ENCODE results near the gene DDX60. TPM values are rescaled to one million over a fixed set of nuclear protein-coding genes. Genes with fewer than 3 reads are reported as not detected.
A peak's percentile ranks its signal among the peaks of the same experiment; 100 is the strongest.

The DDX60 gene
- total RNA-seq, 1 experiment from 2014 or later, result 2.7 TPM

DNA sequence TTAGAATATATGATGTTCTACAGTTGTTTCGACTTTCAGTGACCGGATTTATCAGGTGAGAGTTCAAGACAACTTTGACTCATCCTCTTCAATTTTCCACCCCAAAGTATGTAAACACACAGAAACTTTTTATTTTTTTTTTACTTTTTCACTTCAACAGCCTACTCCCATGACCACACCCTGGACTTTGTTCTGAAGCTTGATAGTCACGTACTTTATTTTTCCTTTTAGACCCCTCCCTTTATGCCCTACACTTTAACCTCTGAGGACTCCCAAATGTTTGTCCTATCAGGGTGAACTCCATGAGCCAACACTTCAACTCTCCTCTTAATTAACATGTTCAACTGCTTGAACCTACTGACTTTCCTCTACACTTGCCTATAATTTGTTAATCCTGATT is 2.5 kb upstream of the DDX60 start:
- Mint-ChIP-seq H3K4me1 (peaks cover 27% of the 10 kb centered on the region), H3K36me3 (no peaks in the 10 kb centered on the region), H3K4me3 (no peak overlapping the region), H3K9me3 (no peaks in the 10 kb centered on the region), H3K27me3 (ENCODE audit: low read depth) (no peaks in the 10 kb centered on the region), H3K27ac (peak overlapping the region; percentile 6; the same call in 1 of the 2 replicates)
- CTCF ChIA-PET, result no interaction called here
- POLR2A ChIA-PET, result no interaction called here
- TF ChIP-seq ZNF219 (CRISPR knock-in tag; IDR thresholded peaks at IDR 0.05; ENCODE audit: borderline replicate concordance) (no peak), FOXJ3 (CRISPR knock-in tag; IDR thresholded peaks at IDR 0.05; ENCODE audit: borderline replicate concordance) (no peak), JAZF1 (CRISPR knock-in tag; IDR thresholded peaks at IDR 0.05) (no peak), MLX (CRISPR knock-in tag; IDR thresholded peaks at IDR 0.05) (no peak), ZBTB43 (CRISPR knock-in tag; IDR thresholded peaks at IDR 0.05) (no peak), GABPB1 (CRISPR knock-in tag; IDR thresholded peaks at IDR 0.05) (no peak), SMAD3 (CRISPR knock-in tag; IDR thresholded peaks at IDR 0.05; ENCODE audit: borderline replicate concordance) (no peak), ZNF317 (CRISPR knock-in tag; IDR thresholded peaks at IDR 0.05; ENCODE audit: borderline replicate concordance, low read depth) (no peak), E2F4 (CRISPR knock-in tag; IDR thresholded peaks at IDR 0.05; ENCODE audit: borderline replicate concordance, low read depth) (no peak), CREB1 (CRISPR knock-in tag; IDR thresholded peaks at IDR 0.05) (no peak), MXD4 (CRISPR knock-in tag; IDR thresholded peaks at IDR 0.05; ENCODE audit: borderline replicate concordance) (no peak)
- TF ChIP-seq, protein P1, sequence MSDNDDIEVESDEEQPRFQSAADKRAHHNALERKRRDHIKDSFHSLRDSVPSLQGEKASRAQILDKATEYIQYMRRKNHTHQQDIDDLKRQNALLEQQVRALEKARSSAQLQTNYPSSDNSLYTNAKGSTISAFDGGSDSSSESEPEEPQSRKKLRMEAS (CRISPR knock-in tag; IDR thresholded peaks at IDR 0.05), result no peak
- TF ChIP-seq, protein P2, sequence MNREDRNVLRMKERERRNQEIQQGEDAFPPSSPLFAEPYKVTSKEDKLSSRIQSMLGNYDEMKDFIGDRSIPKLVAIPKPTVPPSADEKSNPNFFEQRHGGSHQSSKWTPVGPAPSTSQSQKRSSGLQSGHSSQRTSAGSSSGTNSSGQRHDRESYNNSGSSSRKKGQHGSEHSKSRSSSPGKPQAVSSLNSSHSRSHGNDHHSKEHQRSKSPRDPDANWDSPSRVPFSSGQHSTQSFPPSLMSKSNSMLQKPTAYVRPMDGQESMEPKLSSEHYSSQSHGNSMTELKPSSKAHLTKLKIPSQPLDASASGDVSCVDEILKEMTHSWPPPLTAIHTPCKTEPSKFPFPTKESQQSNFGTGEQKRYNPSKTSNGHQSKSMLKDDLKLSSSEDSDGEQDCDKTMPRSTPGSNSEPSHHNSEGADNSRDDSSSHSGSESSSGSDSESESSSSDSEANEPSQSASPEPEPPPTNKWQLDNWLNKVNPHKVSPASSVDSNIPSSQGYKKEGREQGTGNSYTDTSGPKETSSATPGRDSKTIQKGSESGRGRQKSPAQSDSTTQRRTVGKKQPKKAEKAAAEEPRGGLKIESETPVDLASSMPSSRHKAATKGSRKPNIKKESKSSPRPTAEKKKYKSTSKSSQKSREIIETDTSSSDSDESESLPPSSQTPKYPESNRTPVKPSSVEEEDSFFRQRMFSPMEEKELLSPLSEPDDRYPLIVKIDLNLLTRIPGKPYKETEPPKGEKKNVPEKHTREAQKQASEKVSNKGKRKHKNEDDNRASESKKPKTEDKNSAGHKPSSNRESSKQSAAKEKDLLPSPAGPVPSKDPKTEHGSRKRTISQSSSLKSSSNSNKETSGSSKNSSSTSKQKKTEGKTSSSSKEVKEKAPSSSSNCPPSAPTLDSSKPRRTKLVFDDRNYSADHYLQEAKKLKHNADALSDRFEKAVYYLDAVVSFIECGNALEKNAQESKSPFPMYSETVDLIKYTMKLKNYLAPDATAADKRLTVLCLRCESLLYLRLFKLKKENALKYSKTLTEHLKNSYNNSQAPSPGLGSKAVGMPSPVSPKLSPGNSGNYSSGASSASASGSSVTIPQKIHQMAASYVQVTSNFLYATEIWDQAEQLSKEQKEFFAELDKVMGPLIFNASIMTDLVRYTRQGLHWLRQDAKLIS (CRISPR knock-in tag; IDR thresholded peaks at IDR 0.05; ENCODE audit: borderline replicate concordance), result no peak
- ATAC-seq (no peak), DNase-seq (ENCODE audit: low spot score) (no peak)

- ATAC-seq, result peak; percentile 38; the same call in 1 of the 2 replicates
- H3K27ac Mint-ChIP-seq, result peak overlapping the region; percentile 47
- DNase-seq (ENCODE audit: low spot score), result no peak
- H3K4me3 Mint-ChIP-seq, result peak overlapping the region; percentile 84
- ChIA-PET CTCF (no interaction called here), POLR2A (no interaction called here)
- peaks cover 27% of the 10 kb centered on the region for H3K4me1 Mint-ChIP-seq
- H3K36me3 Mint-ChIP-seq, result no peaks in the 10 kb centered on the region
- no peaks in the 10 kb centered on the region for H3K27me3 Mint-ChIP-seq (ENCODE audit: low read depth)
- H3K9me3 Mint-ChIP-seq, result no peaks in the 10 kb centered on the region
- no peak for TF ChIP-seq GABPB1 (CRISPR knock-in tag; IDR thresholded peaks at IDR 0.05)
- TF ChIP-seq TCF7 (CRISPR knock-in tag; IDR thresholded peaks at IDR 0.05; ENCODE audit: low read depth), result no peak
- no peak for TF ChIP-seq ZNF219 (CRISPR knock-in tag; IDR thresholded peaks at IDR 0.05; ENCODE audit: borderline replicate concordance)
- TF ChIP-seq MLX (CRISPR knock-in tag; IDR thresholded peaks at IDR 0.05), result no peak
- TF ChIP-seq ZNF121 (CRISPR knock-in tag; IDR thresholded peaks at IDR 0.05), result no peak
- no peak for TF ChIP-seq EMX1 (CRISPR knock-in tag; IDR thresholded peaks at IDR 0.05)
- TF ChIP-seq, protein P3, sequence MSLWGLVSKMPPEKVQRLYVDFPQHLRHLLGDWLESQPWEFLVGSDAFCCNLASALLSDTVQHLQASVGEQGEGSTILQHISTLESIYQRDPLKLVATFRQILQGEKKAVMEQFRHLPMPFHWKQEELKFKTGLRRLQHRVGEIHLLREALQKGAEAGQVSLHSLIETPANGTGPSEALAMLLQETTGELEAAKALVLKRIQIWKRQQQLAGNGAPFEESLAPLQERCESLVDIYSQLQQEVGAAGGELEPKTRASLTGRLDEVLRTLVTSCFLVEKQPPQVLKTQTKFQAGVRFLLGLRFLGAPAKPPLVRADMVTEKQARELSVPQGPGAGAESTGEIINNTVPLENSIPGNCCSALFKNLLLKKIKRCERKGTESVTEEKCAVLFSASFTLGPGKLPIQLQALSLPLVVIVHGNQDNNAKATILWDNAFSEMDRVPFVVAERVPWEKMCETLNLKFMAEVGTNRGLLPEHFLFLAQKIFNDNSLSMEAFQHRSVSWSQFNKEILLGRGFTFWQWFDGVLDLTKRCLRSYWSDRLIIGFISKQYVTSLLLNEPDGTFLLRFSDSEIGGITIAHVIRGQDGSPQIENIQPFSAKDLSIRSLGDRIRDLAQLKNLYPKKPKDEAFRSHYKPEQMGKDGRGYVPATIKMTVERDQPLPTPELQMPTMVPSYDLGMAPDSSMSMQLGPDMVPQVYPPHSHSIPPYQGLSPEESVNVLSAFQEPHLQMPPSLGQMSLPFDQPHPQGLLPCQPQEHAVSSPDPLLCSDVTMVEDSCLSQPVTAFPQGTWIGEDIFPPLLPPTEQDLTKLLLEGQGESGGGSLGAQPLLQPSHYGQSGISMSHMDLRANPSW (CRISPR knock-in tag; conservative IDR thresholded peaks at IDR 0.05; ENCODE audit: low read depth), result no peak
- no peak for TF ChIP-seq FOXP1 (CRISPR knock-in tag; IDR thresholded peaks at IDR 0.05; ENCODE audit: borderline replicate concordance)
- no peak for TF ChIP-seq RORB (CRISPR knock-in tag; IDR thresholded peaks at IDR 0.05)
- TF ChIP-seq, protein P4, sequence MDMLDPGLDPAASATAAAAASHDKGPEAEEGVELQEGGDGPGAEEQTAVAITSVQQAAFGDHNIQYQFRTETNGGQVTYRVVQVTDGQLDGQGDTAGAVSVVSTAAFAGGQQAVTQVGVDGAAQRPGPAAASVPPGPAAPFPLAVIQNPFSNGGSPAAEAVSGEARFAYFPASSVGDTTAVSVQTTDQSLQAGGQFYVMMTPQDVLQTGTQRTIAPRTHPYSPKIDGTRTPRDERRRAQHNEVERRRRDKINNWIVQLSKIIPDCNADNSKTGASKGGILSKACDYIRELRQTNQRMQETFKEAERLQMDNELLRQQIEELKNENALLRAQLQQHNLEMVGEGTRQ (CRISPR knock-in tag; IDR thresholded peaks at IDR 0.05), result no peak
- no peak for TF ChIP-seq ZBTB43 (CRISPR knock-in tag; IDR thresholded peaks at IDR 0.05)
Observed at GRCh38 chr4:168319486-168320019, 1.0 kb upstream of the DDX60 start.
